HEK293 (cell line): Measurements from ENCODE around the gene EPS8L3.

Source experiments
- CTCF ChIA-PET: fragments of 350-600 bp; formaldehyde crosslinking; extraction: SDS; loops from one replicate; lab custom pipeline; 2021; ENCODE audit warnings: antibody characterized with exemption; lab: Yijun Ruan, JAX
- POLR2A ChIA-PET: fragments of 300-600 bp; formaldehyde crosslinking; extraction: SDS; loops from one replicate; lab custom pipeline; 2020; ENCODE audit warnings: antibody characterized with exemption, inconsistent platforms; lab: Yijun Ruan, JAX
- H3K27ac ChIP-seq: fragments of 200-500 bp; sonication (Bioruptor generic); 2 replicates; pipeline ENCODE4 v1.5.1; 2014; ENCODE audit warnings: low read depth, low read length, control low read depth, inconsistent platforms; ENCODE audit errors: extremely low read depth
- H3K36me3 ChIP-seq, 2 experiments: fragments of 200-500 bp in 1 of 2; sonication (Bioruptor generic) in 1 of 2; 1 replicate in 1 of 2; 2 replicates in 1 of 2; pipeline ENCODE4 v1.5.1; 2014 to 2017; ENCODE audit warnings: inconsistent platforms in 2 of 2, low read length in 2 of 2; ENCODE audit not compliant: control insufficient read depth in 2 of 2, insufficient read depth in 1 of 2
- H3K4me1 ChIP-seq: fragments of 200-500 bp; sonication (Bioruptor generic); 2 replicates; pipeline ENCODE4 v1.5.1; 2014; ENCODE audit warnings: mild to moderate bottlenecking, low read length, inconsistent platforms; ENCODE audit not compliant: control insufficient read depth, insufficient read depth
- H3K4me3 ChIP-seq: 2 replicates; pipeline ENCODE4 v1.5.1; 2011; ENCODE audit warnings: low read depth, mild to moderate bottlenecking, control low read depth, low read length, moderate library complexity
- H3K9me3 ChIP-seq: fragments of 200-500 bp; sonication (Bioruptor generic); 2 replicates; pipeline ENCODE4 v1.5.1; 2014; ENCODE audit warnings: low read depth, low read length, inconsistent platforms; ENCODE audit not compliant: control insufficient read depth, insufficient read depth
- GLIS1 ChIP-seq: fragments of 450-650 bp; formaldehyde crosslinking; IDR thresholded peaks from 2 replicates; pipeline ENCODE4 v1.5.1; 2016; ENCODE audit warnings: missing biosample characterization, missing genetic modification characterization
- HOXC10 ChIP-seq: sonication (generic); formaldehyde crosslinking; IDR thresholded peaks from 2 replicates; pipeline ENCODE4 v1.8.1; 2023; ENCODE audit warnings: mild to moderate bottlenecking, missing genetic modification reagents
- IKZF3 ChIP-seq: fragments of 450-650 bp; IDR thresholded peaks from 2 replicates; pipeline ENCODE4 v1.5.0; 2018; ENCODE audit warnings: missing biosample characterization, mild to moderate bottlenecking, missing genetic modification characterization, moderate library complexity
- KLF7 ChIP-seq: fragments of 450-650 bp; formaldehyde crosslinking; IDR thresholded peaks from 2 replicates; pipeline ENCODE4 v1.5.1; 2016; ENCODE audit warnings: missing biosample characterization, missing genetic modification characterization, borderline replicate concordance
- SCRT1 ChIP-seq: fragments of 450-650 bp; formaldehyde crosslinking; IDR thresholded peaks from 2 replicates; pipeline ENCODE4 v1.5.1; 2016; ENCODE audit warnings: missing biosample characterization, missing genetic modification characterization, borderline replicate concordance
- YY2 ChIP-seq: fragments of 450-650 bp; formaldehyde crosslinking; IDR thresholded peaks from 2 replicates; pipeline ENCODE4 v1.5.1; 2016; ENCODE audit warnings: missing biosample characterization, missing genetic modification characterization
- ZNF112 ChIP-seq: fragments of 450-650 bp; formaldehyde crosslinking; IDR thresholded peaks from 2 replicates; pipeline ENCODE4 v1.5.0; 2017; ENCODE audit warnings: missing biosample characterization, missing genetic modification characterization
- ZNF398 ChIP-seq: fragments of 450-650 bp; formaldehyde crosslinking; IDR thresholded peaks from 2 replicates; pipeline ENCODE4 v1.5.1; 2017; ENCODE audit warnings: missing biosample characterization, missing genetic modification characterization
- ZNF426 ChIP-seq: fragments of 450-650 bp; formaldehyde crosslinking; IDR thresholded peaks from 2 replicates; pipeline ENCODE4 v1.5.1; 2017; ENCODE audit warnings: missing biosample characterization, missing genetic modification characterization, mild to moderate bottlenecking, inconsistent platforms, moderate library complexity
- ZNF501 ChIP-seq: fragments of 450-650 bp; formaldehyde crosslinking; IDR thresholded peaks from 2 replicates; pipeline ENCODE4 v1.5.1; 2016; ENCODE audit warnings: missing biosample characterization, missing genetic modification characterization
- ZNF510 ChIP-seq: fragments of 450-650 bp; formaldehyde crosslinking; IDR thresholded peaks from 2 replicates; pipeline ENCODE4 v1.5.1; 2018; ENCODE audit warnings: mild to moderate bottlenecking, missing genetic modification characterization, missing biosample characterization; ENCODE audit not compliant: insufficient replicate concordance
- ZNF585B ChIP-seq: fragments of 450-650 bp; formaldehyde crosslinking; IDR thresholded peaks from 2 replicates; pipeline ENCODE4 v1.5.1; 2016; ENCODE audit warnings: missing biosample characterization, missing genetic modification characterization
- ZNF76 ChIP-seq: fragments of 450-650 bp; formaldehyde crosslinking; IDR thresholded peaks from 2 replicates; pipeline ENCODE4; 2016; ENCODE audit warnings: low read depth, missing biosample characterization, missing genetic modification characterization, borderline replicate concordance
- ZNF843 ChIP-seq: fragments of 450-650 bp; formaldehyde crosslinking; IDR thresholded peaks from 2 replicates; pipeline ENCODE4 v1.5.1; 2016; ENCODE audit warnings: missing biosample characterization, missing genetic modification characterization
- TF ChIP-seq, protein P1 (sequence below): fragments of 450-650 bp; formaldehyde crosslinking; IDR thresholded peaks from 2 replicates; pipeline ENCODE4 v1.5.1; 2016; ENCODE audit warnings: missing biosample characterization, missing genetic modification characterization
- TF ChIP-seq, protein P2 (sequence below): fragments of 450-650 bp; formaldehyde crosslinking; optimal IDR thresholded peaks from 2 replicates; pipeline ENCODE3; 2016; ENCODE audit warnings: missing biosample characterization, mild to moderate bottlenecking, missing genetic modification characterization

Gene EPS8L3

GRCh38 chr1:109802136-109802900, 38.6 kb upstream of the EPS8L3 start:
- ChIA-PET CTCF (interaction anchor here (1.7 kb wide), 1 partner anchor 182 kb away, joined by 9 read pairs; the partner anchor contains the start of gene AHCYL1), POLR2A (no interaction called here)
- Histone ChIP-seq H3K36me3 (no peaks in the 10 kb centered on the region), H3K27ac (no peak overlapping the region), H3K9me3 (no peaks in the 10 kb centered on the region), H3K4me1 (no peaks in the 10 kb centered on the region), H3K4me3 (no peak overlapping the region)
- no peak for TF ChIP-seq ZNF398 (tag by site-specific recombination)
- no peak for TF ChIP-seq ZNF843 (tag by site-specific recombination)
- no peak for TF ChIP-seq ZNF510
- no peak for TF ChIP-seq ZNF501
- TF ChIP-seq ZNF585B (tag by site-specific recombination) = no peak
- TF ChIP-seq ZNF426 (tag by site-specific recombination) = no peak
- TF ChIP-seq SCRT1 (tag by site-specific recombination) = no peak

DNA sequence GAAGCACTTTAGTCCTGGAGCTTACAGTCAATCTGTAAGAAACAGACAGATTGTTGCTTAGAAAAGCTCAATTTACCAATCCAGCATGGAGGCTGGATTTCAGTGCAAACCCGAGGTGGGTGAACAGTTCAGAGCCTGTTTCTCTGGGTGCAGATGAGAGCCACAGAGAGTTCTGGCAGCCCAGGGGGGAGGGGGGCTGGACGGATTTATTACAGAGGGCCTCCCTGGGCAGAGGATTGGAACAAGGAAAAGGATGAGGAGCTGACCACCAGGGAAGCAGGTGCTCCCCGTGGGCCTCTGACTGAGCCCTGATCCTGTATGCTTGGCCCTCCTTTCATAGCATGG, 38.0 kb upstream of the EPS8L3 start:
- H3K4me3 ChIP-seq = no peak overlapping the region
- no peaks in the 10 kb centered on the region for H3K9me3 ChIP-seq
- CTCF ChIA-PET = interaction anchor here (1.5 to 1.7 kb wide), 2 partner anchors 9 to 182 kb away, joined by 5 to 9 read pairs; partner anchors contain the start of gene AHCYL1
- no peaks in the 10 kb centered on the region for H3K36me3 ChIP-seq
- TF ChIP-seq GLIS1 (tag by site-specific recombination) = peak; percentile 35; the same call in 1 of the 2 replicates
- TF ChIP-seq, protein P1, sequence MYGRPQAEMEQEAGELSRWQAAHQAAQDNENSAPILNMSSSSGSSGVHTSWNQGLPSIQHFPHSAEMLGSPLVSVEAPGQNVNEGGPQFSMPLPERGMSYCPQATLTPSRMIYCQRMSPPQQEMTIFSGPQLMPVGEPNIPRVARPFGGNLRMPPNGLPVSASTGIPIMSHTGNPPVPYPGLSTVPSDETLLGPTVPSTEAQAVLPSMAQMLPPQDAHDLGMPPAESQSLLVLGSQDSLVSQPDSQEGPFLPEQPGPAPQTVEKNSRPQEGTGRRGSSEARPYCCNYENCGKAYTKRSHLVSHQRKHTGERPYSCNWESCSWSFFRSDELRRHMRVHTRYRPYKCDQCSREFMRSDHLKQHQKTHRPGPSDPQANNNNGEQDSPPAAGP (tag by site-specific recombination) = no peak
- TF ChIP-seq, all 188 proteins: peak for 1
- Histone ChIP-seq H3K27ac (no peak overlapping the region), H3K4me1 (no peaks in the 10 kb centered on the region)
- POLR2A ChIA-PET = no interaction called here

DNA sequence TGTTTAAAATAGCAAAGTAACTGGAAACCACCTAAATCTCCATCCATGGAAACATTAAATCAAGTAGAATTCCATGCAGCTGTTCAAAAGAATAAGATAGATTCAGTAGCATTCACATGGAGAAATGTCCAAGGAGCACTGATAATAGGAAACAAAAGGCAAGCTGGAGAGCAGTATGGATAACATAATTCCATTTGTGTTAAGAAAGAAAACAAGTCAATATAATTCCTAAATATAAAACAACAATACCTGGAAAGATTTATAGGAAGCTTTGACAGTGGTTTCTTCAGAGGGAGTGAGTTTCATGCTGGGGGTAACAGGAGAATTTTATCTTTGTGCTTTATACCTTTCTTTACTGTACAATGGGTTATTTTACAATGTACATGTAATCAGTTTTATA, 36.6 kb upstream of the EPS8L3 start:
- ChIA-PET POLR2A (no interaction called here), CTCF (interaction anchor here (0.6 to 1.5 kb wide), 3 partner anchors 8 to 51 kb away, joined by 3 to 5 read pairs (median 4); no protein-coding TSS in a partner anchor)
- Histone ChIP-seq H3K36me3 (no peaks in the 10 kb centered on the region), H3K9me3 (no peaks in the 10 kb centered on the region), H3K4me1 (no peaks in the 10 kb centered on the region), H3K4me3 (no peak overlapping the region), H3K27ac (no peak overlapping the region)
- TF ChIP-seq KLF7 (tag by site-specific recombination) (no peak), HOXC10 (CRISPR knock-in tag) (no peak), ZNF112 (tag by site-specific recombination) (no peak), YY2 (tag by site-specific recombination) (no peak), SCRT1 (tag by site-specific recombination) (no peak), IKZF3 (no peak), ZNF76 (no peak)
- TF ChIP-seq, protein P2, sequence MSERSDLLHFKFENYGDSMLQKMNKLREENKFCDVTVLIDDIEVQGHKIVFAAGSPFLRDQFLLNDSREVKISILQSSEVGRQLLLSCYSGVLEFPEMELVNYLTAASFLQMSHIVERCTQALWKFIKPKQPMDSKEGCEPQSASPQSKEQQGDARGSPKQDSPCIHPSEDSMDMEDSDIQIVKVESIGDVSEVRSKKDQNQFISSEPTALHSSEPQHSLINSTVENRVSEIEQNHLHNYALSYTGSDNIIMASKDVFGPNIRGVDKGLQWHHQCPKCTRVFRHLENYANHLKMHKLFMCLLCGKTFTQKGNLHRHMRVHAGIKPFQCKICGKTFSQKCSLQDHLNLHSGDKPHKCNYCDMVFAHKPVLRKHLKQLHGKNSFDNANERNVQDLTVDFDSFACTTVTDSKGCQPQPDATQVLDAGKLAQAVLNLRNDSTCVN (tag by site-specific recombination) = no peak
